ENCODE results near the gene EPHB1. TPM values are rescaled to one million over a fixed set of nuclear protein-coding genes. Genes with fewer than 3 reads are reported as not detected.

EPHB1 gene
- total RNA-seq, 2 donors from 2014 or later, result 0.68 to 0.71 TPM

GRCh38 chr3:134933997-134934396, 138.9 kb downstream of the EPHB1 start:
- TF ChIP-seq CTCF (IDR thresholded peaks at IDR 0.05), result no peak
- H3K4me3 ChIP-seq, result no peak overlapping the region
- no peaks in the 10 kb centered on the region for H3K9me3 ChIP-seq
- H3K36me3 ChIP-seq, result no peaks in the 10 kb centered on the region
- H3K27ac ChIP-seq, result no peak overlapping the region
- no peaks in the 10 kb centered on the region for H3K4me1 ChIP-seq (ENCODE audit: control insufficient read depth in 1 of 2, low read depth in 2 of 2)
- DNase-seq (ENCODE audit: low spot score) (no peak), ATAC-seq (ENCODE audit: insufficient number of reproducible peaks, low FRiP score, low read depth) (no peak)
- H3K27me3 ChIP-seq (replicated peaks; ENCODE audit: insufficient read depth), result no peaks in the 10 kb centered on the region

- H3K36me3 ChIP-seq, result no peaks in the 10 kb centered on the region
- ATAC-seq (ENCODE audit: insufficient number of reproducible peaks, low FRiP score, low read depth) (no peak), DNase-seq (ENCODE audit: low spot score) (no peak)
- no peaks in the 10 kb centered on the region for H3K9me3 ChIP-seq
- H3K27ac ChIP-seq, result no peak overlapping the region
- H3K4me1 ChIP-seq (ENCODE audit: control insufficient read depth in 1 of 2, low read depth in 2 of 2), result no peaks in the 10 kb centered on the region
- no peak overlapping the region for H3K4me3 ChIP-seq
- no peak for TF ChIP-seq CTCF (IDR thresholded peaks at IDR 0.05)
- H3K27me3 ChIP-seq (replicated peaks; ENCODE audit: insufficient read depth), result no peaks in the 10 kb centered on the region
These were observed 139.9 kb downstream of the EPHB1 start for GRCh38 chr3:134934933-134935332.

GRCh38 chr3:134937256-134938028, 142.4 kb downstream of the EPHB1 start:
- Histone ChIP-seq H3K27me3 (replicated peaks; ENCODE audit: insufficient read depth) (no peaks in the 10 kb centered on the region), H3K27ac (no peak overlapping the region), H3K36me3 (no peaks in the 10 kb centered on the region), H3K9me3 (no peaks in the 10 kb centered on the region), H3K4me1 (ENCODE audit: control insufficient read depth in 1 of 2, low read depth in 2 of 2) (no peaks in the 10 kb centered on the region), H3K4me3 (no peak overlapping the region)
- DNase-seq (ENCODE audit: low spot score) (no peak), ATAC-seq (ENCODE audit: insufficient number of reproducible peaks, low FRiP score, low read depth) (no peak)
- no peak for TF ChIP-seq CTCF (IDR thresholded peaks at IDR 0.05)

- Histone ChIP-seq H3K9me3 (no peaks in the 10 kb centered on the region), H3K27me3 (replicated peaks; ENCODE audit: insufficient read depth) (no peaks in the 10 kb centered on the region), H3K36me3 (no peaks in the 10 kb centered on the region), H3K27ac (no peak overlapping the region), H3K4me1 (ENCODE audit: control insufficient read depth in 1 of 2, low read depth in 2 of 2) (no peaks in the 10 kb centered on the region), H3K4me3 (no peak overlapping the region)
- ATAC-seq (ENCODE audit: insufficient number of reproducible peaks, low FRiP score, low read depth) (no peak), DNase-seq (ENCODE audit: low spot score) (no peak)
- TF ChIP-seq CTCF (IDR thresholded peaks at IDR 0.05), result no peak
These were observed 143.0 kb downstream of the EPHB1 start for GRCh38 chr3:134938029-134938525.

GRCh38 chr3:134939978-134940377, 144.9 kb downstream of the EPHB1 start:
- H3K27ac ChIP-seq, result no peak overlapping the region
- ATAC-seq (ENCODE audit: insufficient number of reproducible peaks, low FRiP score, low read depth) (no peak), DNase-seq (ENCODE audit: low spot score) (no peak)
- H3K4me3 ChIP-seq, result no peak overlapping the region
- H3K27me3 ChIP-seq (replicated peaks; ENCODE audit: insufficient read depth), result no peaks in the 10 kb centered on the region
- no peaks in the 10 kb centered on the region for H3K36me3 ChIP-seq
- TF ChIP-seq CTCF (IDR thresholded peaks at IDR 0.05), result no peak
- no peaks in the 10 kb centered on the region for H3K9me3 ChIP-seq
- H3K4me1 ChIP-seq (ENCODE audit: control insufficient read depth in 1 of 2, low read depth in 2 of 2), result no peaks in the 10 kb centered on the region
